ENCODE results near the gene SERPIND1. TPM values are rescaled to one million over a fixed set of nuclear protein-coding genes. Genes with fewer than 3 reads are reported as not detected.

The SERPIND1 gene
- total RNA-seq, 1 donor from 2014 or later = not detected

- H3K9me3 Mint-ChIP-seq = no peaks in the 10 kb centered on the region
- DNase-seq (ENCODE audit: low spot score in 2 of 2, unreplicated experiment in 2 of 2) = no peak
- TF ChIP-seq, protein P1, sequence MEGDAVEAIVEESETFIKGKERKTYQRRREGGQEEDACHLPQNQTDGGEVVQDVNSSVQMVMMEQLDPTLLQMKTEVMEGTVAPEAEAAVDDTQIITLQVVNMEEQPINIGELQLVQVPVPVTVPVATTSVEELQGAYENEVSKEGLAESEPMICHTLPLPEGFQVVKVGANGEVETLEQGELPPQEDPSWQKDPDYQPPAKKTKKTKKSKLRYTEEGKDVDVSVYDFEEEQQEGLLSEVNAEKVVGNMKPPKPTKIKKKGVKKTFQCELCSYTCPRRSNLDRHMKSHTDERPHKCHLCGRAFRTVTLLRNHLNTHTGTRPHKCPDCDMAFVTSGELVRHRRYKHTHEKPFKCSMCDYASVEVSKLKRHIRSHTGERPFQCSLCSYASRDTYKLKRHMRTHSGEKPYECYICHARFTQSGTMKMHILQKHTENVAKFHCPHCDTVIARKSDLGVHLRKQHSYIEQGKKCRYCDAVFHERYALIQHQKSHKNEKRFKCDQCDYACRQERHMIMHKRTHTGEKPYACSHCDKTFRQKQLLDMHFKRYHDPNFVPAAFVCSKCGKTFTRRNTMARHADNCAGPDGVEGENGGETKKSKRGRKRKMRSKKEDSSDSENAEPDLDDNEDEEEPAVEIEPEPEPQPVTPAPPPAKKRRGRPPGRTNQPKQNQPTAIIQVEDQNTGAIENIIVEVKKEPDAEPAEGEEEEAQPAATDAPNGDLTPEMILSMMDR (IDR thresholded peaks at IDR 0.05; ENCODE audit: unreplicated experiment) = no peak
- no peaks in the 10 kb centered on the region for H3K27me3 Mint-ChIP-seq (ENCODE audit: low read depth)
- H3K4me3 Mint-ChIP-seq = no peak overlapping the region
- peaks cover 11% of the 10 kb centered on the region for H3K4me1 Mint-ChIP-seq
- H3K27ac Mint-ChIP-seq = peak overlapping the region; percentile 75
- peaks cover 46% of the 10 kb centered on the region for H3K36me3 Mint-ChIP-seq
These were observed 25.5 kb downstream of the SERPIND1 start for GRCh38 chr22:20799449-20799848.

DNA sequence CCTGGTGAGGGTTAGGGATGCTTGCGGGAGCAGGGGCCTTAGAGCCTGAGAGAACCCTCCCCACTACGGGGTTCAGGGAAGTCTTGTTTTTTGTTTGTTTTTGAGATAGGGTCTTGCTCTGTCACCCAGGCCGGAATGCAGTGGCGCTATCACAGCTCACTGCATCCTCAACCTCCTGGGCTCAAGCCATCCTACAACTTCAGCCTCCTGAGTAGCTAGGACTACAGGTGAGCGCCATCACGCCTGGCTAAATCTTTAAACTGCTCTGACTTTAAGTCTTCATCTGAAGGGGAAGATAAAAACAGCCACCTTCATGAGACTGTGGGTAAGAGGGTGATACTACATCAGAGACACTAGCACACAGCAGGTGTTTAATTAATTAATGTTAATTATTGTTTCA, 28.5 kb downstream of the SERPIND1 start:
- TF ChIP-seq, protein P1 (IDR thresholded peaks at IDR 0.05; ENCODE audit: unreplicated experiment) = no peak
- H3K4me3 Mint-ChIP-seq = no peak overlapping the region
- no peak for DNase-seq (ENCODE audit: low spot score in 2 of 2, unreplicated experiment in 2 of 2)
- H3K36me3 Mint-ChIP-seq = peaks cover 50% of the 10 kb centered on the region
- H3K27me3 Mint-ChIP-seq (ENCODE audit: low read depth) = no peaks in the 10 kb centered on the region
- no peak overlapping the region for H3K27ac Mint-ChIP-seq
- peaks cover 11% of the 10 kb centered on the region for H3K4me1 Mint-ChIP-seq
- no peaks in the 10 kb centered on the region for H3K9me3 Mint-ChIP-seq

DNA sequence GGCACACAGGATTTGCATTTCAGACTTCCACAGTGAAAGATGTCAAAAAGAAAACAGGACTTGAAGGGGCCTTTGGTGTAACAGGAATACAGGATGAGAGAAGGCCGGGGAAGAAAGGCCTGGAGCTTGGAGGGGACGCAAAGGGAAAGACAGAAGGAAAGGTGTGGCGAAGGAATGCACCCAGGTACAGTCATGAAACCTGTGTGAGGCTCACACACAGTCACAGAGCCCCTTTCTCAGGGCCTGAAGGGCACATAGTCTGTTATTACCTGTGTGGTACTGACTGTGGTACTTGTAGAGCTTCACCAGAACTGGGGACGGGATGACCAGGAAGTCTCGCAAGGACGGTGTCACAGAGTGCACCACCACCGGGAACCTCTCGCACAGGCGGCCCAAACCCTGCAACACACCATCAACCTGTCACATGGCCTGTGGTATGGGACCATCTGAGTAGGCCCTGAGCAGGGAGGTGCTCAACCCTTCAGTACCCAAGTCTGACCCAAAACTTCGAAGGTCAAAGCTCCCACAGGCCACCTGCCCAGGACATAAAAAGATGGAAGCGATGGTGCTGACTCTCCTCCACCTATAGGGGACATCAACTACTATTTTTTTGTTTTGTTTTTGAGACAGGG, 29.1 kb downstream of the SERPIND1 start:
- Mint-ChIP-seq H3K4me3 (no peak overlapping the region), H3K27me3 (ENCODE audit: low read depth) (no peaks in the 10 kb centered on the region), H3K9me3 (no peaks in the 10 kb centered on the region), H3K36me3 (peaks cover 49% of the 10 kb centered on the region), H3K4me1 (peaks cover 11% of the 10 kb centered on the region), H3K27ac (no peak overlapping the region)
- TF ChIP-seq, protein P1 (IDR thresholded peaks at IDR 0.05; ENCODE audit: unreplicated experiment) = no peak
- no peak for DNase-seq (ENCODE audit: low spot score in 2 of 2, unreplicated experiment in 2 of 2)

- TF ChIP-seq, protein P1 (IDR thresholded peaks at IDR 0.05; ENCODE audit: unreplicated experiment) = no peak
- Mint-ChIP-seq H3K27me3 (ENCODE audit: low read depth) (no peaks in the 10 kb centered on the region), H3K4me1 (peaks cover 11% of the 10 kb centered on the region), H3K4me3 (no peak overlapping the region), H3K27ac (no peak overlapping the region), H3K9me3 (no peaks in the 10 kb centered on the region), H3K36me3 (peaks cover 45% of the 10 kb centered on the region)
- peak in 1 of 2 experiments; percentile 48 for DNase-seq (ENCODE audit: low spot score in 2 of 2, unreplicated experiment in 2 of 2)
These were observed 29.9 kb downstream of the SERPIND1 start for GRCh38 chr22:20803696-20804324.

DNA sequence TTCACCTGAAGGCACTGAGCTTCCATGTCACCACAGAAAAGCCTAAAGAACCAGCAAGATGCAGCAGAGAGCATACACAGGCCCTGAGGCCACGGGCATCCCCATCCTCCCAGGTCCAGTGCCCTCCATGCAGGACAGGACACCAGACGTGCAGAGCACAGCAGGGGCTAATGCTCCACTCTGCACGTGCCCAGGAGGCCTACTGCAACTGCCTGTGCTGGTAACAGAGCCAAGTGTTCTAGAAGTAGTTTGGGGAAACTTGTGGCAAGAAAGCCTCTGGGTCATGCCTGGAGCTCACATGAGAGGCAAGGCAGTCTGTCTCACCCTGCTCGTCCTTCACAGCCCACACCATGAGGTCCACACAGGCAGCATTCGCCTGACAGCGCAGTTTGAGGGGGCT, 30.7 kb downstream of the SERPIND1 start:
- Mint-ChIP-seq H3K4me3 (no peak overlapping the region), H3K36me3 (peaks cover 49% of the 10 kb centered on the region), H3K9me3 (no peaks in the 10 kb centered on the region), H3K27ac (no peak overlapping the region), H3K27me3 (ENCODE audit: low read depth) (no peaks in the 10 kb centered on the region), H3K4me1 (peaks cover 3% of the 10 kb centered on the region)
- TF ChIP-seq, protein P1 (IDR thresholded peaks at IDR 0.05; ENCODE audit: unreplicated experiment) = no peak
- no peak for DNase-seq (ENCODE audit: low spot score in 2 of 2, unreplicated experiment in 2 of 2)

All from mesothelial cell of epicardium (in vitro differentiated cells).